HG02571 (cell line): Measurements from ENCODE around the gene C10orf71.

ENCODE experiments used
- ATAC-seq: cut with Tn5 transposase; IDR thresholded peaks from one replicate; pipeline ENCODE4 v1.9.1; 2021; ENCODE audit warnings: mild to moderate bottlenecking, moderate library complexity; ENCODE audit not compliant: unreplicated experiment

Gene C10orf71

GRCh38 chr10:49330127-49330665 lies 31.2 kb downstream of the C10orf71 start:
- no peak for ATAC-seq

GRCh38 chr10:49331431-49331830 lies 32.5 kb downstream of the C10orf71 start:
- ATAC-seq, result no peak

GRCh38 chr10:49332333-49332732 lies 33.4 kb downstream of the C10orf71 start:
- no peak for ATAC-seq

DNA sequence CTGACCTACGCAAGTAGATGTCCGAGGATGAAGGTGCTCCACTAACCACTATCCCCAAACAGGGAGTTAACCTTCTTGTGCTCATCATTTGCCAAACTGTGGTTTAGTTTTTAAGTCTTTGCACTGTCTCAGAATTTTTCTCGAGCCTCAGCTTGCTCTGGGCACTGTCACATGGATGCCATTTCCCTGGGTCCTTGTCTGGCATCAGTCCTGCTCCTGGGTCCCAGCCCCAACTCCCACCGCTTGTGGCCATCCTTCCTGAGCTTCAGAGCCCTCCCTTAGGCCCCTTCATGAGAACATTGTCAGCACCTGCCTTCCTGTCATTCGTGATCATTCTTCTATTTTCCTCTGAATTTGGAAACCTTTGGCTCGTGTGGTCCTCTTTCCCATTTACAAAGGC lies 33.8 kb downstream of the C10orf71 start:
- ATAC-seq, result no peak

- no peak for ATAC-seq
Measured at GRCh38 chr10:49333192-49333591, 34.2 kb downstream of the C10orf71 start.

DNA sequence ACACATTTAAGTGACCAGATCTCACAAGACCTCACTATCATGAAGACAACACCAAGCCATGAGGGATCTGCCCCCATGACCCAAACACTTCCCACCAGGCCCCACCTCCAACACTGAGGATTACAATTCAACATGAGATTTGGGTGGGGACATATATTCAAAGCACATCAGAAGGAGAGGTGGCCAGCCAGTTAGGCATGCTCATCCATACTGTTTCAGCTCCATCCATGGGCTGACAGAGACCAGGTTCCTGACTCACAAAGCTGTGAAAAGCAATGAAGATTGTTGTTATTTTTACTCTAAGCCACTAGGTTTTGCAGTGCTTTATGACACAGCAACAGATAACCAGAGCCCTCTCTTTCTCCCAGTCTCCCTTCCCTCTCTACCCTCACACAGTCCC lies 36.0 kb downstream of the C10orf71 start:
- no peak for ATAC-seq

DNA sequence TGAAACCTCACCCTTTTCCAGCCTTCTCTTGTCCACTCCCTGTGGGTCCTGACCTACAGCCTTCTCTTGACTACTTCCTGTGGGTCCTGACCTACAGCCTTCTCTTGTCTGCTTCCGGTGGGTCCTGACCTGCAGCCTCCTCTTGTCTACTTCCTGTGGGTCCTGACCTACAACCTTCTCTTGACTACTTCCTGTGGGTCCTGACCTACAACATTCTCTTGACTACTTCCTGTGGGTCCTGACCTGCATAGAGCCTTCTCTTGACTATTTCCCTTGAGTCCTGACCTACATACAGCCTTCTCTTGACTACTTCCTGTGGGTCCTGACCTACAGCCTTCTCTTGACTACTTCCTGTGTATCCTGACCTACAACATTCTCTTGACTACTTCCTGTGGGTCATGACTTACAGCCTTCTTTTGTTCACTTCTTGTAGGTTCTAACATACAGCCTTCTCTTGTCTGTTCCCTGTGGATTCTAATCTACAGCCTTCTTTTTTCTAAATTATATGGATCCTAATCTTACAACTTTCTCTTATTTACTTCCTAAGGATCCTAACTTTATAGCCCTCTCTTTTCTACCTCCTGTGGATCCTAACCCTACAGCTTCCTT lies 36.5 kb downstream of the C10orf71 start:
- ATAC-seq, result no peak

DNA sequence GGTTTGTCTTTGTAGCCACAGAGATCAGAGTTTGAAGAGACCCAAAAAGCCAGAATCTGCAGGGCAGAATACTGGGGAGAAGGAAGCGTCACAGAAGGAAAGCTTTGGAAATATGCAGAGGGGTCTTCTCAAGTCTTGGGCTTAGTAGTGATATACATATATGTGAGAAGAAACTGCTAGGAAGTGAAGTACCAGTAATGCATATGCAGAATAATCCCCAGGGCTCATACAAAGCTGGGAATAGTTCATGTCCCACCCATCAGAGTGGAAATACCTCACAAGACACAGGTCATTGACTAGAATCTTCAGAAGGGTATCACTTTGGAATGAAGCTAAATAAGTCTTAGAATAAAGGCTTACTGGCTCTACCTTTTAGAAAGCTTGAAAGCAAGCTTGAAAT lies 39.6 kb downstream of the C10orf71 start:
- no peak for ATAC-seq

DNA sequence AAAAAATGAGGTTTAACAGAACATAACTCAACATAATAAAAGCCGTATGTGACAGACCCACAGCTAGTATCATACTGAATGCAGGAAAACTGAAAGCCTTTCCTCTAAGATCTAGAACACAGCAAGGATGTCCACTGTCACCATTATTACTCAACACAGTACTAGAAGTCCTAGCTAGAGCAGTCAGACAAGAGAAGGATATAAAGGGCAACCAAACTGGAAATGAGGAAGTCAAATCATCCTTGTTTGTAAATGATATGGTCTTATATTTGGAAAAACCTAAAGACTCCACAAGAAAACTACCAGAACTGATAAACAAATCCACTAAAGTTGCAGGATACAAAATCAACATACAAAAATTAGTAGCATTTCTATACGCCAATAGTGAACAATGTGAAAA lies 45.9 kb downstream of the C10orf71 start:
- ATAC-seq, result no peak

DNA sequence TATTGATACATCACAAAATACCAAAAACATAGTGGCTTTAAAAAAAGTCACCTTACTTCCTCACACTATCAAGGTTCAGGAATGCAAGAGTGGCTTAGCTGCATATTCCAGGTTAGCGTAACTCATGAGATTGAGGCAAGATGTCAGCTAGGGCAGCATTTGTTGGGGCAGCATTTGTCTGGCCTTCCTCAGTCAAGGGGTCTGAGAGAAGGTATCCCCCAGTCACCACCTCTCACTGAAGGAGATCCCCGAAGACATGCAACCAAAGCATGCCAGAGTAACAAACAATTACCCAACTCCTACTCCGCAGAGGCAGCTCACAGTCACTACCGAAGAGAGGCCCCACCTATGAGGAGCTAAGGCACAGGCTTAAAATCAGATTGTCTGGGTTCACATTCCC lies 48.4 kb downstream of the C10orf71 start:
- no peak for ATAC-seq

- ATAC-seq, result no peak
Measured at GRCh38 chr10:49347827-49348226, 48.9 kb downstream of the C10orf71 start.

GRCh38 chr10:49348593-49348992 lies 49.6 kb downstream of the C10orf71 start:
- ATAC-seq, result no peak

GRCh38 chr10:49349390-49349789 lies 50.4 kb downstream of the C10orf71 start:
- no peak for ATAC-seq

DNA sequence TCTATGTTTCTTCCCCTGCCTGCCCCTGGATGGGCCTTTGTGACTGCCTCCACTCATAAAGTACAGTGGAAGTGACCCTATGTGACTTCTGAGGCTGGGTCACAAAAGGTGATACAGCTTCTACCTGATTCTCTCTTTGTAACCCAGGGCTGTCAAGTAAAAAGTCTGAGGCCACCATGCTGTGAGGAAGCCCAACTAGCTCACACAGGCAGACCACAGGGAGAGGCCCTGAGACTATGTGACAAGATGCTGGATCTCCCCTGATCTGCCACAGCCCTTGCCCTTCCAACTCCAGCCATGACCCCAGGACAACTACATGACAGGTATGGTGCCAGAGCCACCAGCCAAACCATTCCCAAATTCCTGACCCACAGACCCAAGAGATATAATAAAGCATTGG lies 51.2 kb downstream of the C10orf71 start:
- no peak for ATAC-seq

DNA sequence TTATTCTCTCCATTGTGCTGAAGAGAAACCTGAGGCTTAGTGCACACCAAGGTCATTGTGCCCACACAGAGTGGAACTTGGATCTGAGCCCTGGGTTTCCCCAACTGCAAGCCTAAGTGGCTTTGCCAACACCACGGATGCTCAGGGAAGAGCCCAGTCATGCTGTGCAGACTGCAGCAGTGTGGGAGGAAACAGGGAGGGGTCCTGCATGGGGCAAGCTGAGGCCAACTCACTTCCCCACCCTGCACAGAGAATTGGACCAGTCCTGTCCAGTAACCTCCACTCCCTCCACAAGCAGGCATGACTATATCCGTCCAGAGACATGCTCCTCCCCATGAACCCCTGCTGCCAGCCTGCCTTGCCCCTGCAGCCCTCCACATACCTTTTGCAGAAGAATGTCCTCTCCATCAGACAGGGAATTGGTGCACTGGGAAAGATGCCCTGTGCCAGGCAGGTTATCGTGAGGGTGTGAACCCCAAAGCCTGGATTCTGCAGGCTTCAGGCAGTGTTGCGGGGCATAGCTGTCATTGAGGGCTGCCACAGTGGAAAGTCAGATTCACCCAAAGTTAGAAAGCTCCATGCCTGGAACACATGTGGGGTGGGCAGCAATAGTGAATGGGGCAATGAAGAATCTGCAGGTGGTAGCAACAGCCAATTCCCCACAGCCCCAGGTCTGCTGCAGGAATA lies 52.0 kb downstream of the C10orf71 start:
- no peak for ATAC-seq

DNA sequence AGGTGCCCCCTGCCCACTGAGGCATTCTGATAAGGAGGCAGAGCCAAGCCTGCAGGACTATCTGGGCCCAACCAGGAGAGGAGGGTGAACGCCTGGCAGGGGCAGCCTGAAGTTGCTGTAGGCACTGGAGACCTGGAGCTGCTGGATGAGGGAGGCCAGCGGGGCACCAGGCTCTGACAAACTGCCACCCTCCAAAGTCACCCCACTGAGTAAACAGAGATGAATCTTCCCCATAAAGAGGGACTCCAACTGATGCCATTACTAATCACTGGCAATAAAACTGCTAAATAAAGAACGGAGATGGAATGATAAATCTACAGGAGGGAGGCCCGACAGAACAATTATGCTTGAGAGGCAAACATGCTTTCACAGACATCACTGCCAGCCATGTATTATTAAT lies 52.7 kb downstream of the C10orf71 start:
- no peak for ATAC-seq

DNA sequence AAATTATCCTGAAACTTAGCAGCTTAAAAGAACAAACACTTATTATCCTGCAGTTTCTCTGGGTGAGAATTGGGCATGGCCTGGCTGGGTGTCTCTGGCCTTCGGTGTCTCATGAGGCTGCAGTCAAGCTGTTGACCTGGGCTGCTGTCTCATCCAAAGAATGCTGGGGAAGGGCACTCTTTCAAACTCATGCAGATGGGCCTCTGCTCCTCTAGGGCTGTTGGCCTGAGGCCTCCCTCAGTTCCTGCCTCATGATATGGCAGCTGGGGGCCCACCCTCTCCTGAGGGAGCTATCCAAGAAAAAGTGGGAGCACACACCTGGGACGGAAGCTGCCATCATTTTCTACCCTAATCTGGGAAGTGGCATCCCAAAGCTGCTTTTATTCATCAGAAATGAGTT lies 53.4 kb downstream of the C10orf71 start:
- ATAC-seq, result no peak

GRCh38 chr10:49353026-49353894 lies 54.3 kb downstream of the C10orf71 start:
- ATAC-seq, result no peak

DNA sequence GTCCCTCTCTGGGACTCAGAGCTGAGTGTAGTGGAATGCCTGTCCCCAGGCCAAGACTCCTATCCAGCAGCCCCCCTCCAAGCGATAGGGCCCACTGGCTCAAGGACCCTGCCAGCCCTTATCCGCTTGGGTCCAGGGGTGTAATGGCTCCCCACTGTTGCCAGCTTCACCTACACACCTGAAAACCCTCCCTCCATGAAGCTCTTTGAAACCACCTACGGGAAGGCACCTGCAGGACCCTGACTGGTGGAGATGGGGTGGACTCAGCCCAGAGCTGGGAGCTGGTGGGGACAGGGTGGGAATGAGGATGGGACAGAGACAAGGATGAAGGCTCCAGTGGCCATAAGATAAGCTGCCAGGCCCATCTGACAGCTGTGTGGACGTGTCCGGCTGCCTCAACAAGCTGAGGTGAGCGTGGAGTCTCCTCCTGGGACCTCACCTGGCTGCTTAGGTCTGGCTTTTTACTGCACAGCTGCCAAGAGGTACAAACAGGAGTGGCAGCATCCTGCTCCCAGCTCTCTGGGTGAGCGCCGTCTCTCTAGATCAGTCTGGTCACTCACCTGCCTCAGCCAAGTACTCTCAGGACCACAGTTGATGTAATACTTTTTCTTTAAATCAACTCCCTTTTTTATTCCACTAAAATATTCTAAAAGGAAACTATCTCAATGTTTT lies 55.1 kb downstream of the C10orf71 start:
- no peak for ATAC-seq

DNA sequence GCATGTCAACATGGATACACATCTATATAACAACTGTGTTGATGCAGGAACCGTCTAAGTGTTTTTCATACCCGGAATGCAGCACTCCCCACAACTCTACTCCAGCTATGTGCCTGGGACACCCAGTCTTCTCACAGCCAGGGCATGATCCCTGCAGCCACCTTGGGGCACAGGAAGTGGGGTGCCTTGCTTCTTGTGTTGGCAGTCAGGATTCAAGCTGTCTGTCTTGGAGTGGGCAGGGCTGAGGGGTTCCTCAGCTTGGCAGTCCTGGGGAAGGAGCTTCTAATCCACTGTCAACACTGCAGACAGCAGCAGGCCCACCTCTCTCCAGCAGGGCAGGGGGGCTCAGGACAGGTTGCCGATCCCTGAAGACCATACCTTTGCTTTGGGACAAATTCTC lies 55.6 kb downstream of the C10orf71 start:
- ATAC-seq, result no peak

GRCh38 chr10:49355221-49355620 lies 56.3 kb downstream of the C10orf71 start:
- no peak for ATAC-seq
